HG03039 (cell line): ENCODE results near the gene HMGB4.

ENCODE experiments used
- ATAC-seq: cut with Tn5 transposase; IDR thresholded peaks from one replicate; pipeline ENCODE4 v1.9.1; 2021; ENCODE audit warnings: mild to moderate bottlenecking, moderate library complexity; ENCODE audit not compliant: unreplicated experiment

The HMGB4 gene

DNA sequence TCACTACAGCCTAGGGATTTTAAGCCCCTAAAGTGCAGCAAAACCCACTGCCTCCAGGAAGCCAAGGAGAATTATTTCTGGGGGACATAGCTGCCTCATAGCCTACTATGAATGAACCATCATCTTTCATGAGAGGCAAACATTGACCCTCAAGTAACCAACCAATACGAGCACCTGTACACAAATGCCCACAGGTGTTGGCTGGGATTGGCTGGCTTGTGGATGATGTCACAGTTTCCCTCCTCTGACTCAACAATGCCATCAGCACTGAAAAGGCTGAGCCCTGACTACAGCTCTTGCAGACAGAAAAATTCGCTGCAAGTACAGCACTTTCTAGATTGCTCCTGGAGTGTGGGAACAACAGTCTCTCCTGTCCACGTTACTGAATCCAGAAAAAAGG, at the start of gene HMGB4:
TSS of gene HMGB4 (plus strand) at position 301 of the 400 bp plus-strand sequence. CDS start 113 bp downstream, outside the sequence.
- ATAC-seq: no peak

DNA sequence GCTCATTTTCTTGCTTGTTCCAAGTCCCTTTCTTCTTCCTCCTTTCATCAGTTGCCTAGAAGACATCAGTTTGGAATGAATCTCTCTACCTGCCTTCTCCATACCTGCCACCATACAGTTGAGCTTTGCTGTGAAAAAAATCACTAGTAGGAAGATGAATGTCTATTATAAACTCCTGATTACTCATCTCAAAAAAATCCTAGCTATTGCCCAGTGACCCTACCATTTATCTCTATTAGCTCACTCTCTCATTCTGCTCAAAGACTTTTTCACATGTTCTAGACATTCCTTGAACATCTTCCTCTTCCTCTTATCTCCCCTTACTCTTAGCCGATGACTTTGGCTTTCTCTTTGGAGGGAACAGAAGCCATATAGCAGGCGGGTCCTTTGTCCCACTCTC, 49.7 kb upstream of the HMGB4 start:
- ATAC-seq: no peak

GRCh38 chr1:33815061-33815460, 48.8 kb upstream of the HMGB4 start:
- ATAC-seq: no peak

- no peak for ATAC-seq
These were observed 45.8 kb upstream of the HMGB4 start for GRCh38 chr1:33818071-33818470.

DNA sequence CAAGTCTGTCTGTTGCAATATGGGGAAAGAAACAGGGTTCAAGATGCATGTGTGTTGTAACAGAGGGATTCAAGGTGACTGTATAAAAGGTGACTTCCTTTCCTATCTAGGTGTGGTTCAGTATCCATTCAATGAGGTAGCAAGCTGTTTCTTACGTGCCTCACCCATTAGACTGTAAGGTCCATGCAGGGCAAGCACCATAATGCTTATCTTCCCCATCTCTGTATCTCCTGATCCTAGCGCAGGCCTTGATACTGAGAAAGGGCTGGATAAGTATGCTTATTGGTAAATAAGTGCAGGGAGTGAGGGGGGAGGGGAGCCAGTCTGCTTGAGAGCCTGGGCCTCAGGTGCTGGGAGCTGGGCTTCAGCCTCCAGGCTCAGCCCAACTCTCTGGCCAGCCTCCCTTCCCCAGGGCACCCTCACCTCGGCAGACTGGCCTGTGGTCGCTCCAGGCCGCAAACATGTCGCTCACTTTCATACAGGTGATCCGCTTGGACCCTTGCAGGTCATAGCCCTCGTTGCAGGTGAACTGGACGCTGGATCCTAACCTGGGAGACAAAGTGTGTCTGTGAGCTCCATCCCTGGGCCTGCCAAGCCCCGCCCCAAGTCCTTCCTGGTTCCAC, 44.5 kb upstream of the HMGB4 start:
- ATAC-seq: no peak

DNA sequence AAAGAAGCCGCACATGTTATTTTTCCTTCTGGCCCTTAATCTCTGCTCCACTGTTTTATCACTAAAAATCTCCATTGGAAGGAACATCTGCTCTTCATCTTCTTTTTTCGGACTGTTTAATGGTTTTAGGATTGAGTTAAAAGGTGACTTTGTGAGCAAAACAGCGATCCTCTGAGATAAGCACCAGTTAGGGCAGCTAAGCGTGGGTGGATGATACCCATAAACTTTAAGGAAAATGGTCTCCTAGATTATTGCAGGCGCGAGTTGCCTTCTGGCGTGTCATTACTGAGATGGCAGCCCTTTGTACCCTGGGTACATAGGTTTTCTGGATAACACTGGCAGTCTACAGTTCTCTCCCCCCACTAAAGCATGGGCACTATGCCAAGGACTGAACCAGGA, 44.0 kb upstream of the HMGB4 start:
- no peak for ATAC-seq

DNA sequence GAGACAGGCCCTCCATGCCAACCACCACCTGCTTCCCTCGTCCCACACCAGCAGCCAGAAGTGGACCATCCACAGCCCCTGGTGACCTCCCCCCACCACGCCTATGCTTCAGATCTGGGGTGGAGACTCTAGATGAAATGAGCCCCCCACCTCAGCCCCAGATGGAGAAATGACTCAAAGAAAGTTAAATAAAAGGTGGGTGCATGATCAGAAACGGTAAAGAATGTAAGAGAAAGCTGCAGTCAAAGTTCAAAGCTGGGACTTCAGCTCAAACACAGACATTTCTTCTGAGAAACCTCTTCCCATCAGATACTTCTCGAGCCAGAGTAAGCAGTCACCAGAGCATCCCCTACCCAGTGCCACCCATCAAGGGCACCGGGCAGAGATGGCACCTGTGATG, 43.1 kb upstream of the HMGB4 start:
- no peak for ATAC-seq

DNA sequence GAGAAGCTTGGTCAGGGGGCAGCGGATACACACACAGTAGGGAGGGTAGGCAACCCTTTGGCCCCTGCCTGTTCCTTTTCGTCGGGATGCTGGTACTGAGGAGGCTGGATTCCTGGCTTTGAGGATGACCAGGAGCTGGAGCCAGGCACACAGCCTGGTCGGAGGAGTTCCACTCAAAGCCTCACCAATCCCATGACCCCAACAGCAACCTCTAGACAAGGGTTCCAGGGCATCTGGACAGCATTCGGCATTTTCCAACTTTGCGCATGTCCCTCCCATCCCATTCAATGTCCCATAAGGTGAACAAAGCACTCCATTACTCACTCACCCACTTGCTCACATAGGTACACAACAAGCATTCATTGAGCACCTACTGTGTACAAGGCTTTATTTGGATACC, 42.6 kb upstream of the HMGB4 start:
- no peak for ATAC-seq

DNA sequence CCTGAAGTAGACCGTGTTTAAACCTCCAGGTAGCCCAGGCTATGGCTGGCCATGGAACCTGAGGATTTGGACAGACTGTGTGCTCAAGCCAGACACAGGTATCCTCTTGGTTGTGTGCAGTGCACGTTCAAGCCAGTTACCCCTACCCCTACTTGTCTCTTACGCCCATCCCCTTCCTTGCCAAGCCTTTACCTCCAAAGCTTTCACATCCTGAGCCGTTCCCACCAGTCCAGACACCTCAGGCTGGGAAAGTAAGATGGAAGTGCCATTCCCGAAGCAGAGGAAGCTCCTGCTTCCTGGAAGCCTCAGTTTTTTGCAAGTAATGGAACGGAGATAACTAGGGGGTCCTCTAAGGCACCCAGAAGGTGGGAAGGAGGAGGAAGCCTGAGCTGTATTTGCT, 41.5 kb upstream of the HMGB4 start:
- ATAC-seq: no peak

GRCh38 chr1:33823401-33823800, 40.5 kb upstream of the HMGB4 start:
- no peak for ATAC-seq

GRCh38 chr1:33823830-33824229, 40.0 kb upstream of the HMGB4 start:
- ATAC-seq: no peak

DNA sequence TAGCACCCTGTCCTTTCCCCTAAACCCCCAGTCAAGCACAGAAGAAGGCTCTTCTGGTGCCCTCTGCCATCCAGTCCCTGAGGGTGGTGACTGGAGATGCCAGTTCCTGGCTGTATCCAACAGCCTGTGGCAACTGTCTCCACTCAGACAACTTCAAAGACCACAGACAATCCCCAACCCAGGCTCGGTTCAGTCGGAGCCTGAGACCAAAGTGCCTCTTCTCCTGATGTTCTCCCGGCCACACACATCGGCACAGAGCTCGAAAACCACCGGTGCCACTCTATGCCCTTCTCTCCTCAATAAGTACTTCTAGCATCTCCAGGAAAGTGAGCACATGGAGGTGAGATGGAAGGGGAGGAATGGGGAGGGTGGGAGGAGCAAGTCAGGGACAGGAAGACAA, 39.6 kb upstream of the HMGB4 start:
- no peak for ATAC-seq

DNA sequence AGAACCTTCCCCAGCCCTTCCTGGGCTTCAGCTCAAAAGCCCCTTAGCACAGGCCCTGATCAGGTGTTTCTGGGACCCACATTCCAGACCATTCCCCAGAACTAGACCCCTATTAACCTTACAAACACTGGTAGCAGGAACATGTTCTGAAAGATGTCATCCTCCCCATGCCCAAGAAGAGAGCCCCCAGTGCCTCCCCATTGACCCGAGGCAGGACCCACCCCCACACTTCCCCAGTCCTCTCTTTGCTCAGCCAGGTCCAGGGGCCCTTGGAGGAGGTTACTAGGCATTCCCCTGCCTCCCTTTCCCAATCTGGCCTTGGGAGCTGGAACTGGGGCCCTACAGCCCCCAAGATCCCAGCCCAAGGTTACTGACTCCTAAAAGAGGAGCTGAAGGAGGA, 38.9 kb upstream of the HMGB4 start:
- no peak for ATAC-seq

DNA sequence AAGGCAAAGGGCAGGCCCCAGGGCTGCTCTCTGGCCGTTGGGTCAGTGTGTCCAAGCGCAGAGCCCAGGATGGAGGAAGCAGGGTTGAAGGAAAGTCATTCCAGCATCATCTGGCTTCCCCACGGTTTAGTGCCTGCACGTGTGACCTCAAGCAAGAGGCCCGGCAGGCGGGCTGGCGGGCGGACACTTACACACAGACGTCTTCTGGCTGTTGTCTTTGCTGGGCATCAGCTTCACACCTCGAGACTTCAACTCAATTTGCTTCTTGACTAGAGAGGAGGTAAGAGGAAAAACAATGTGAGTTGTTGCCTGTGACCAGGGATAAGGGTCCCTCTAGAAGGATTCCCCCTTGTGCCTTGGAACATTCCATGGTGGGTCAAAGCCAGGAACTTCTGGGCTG, 38.4 kb upstream of the HMGB4 start:
- ATAC-seq: no peak

DNA sequence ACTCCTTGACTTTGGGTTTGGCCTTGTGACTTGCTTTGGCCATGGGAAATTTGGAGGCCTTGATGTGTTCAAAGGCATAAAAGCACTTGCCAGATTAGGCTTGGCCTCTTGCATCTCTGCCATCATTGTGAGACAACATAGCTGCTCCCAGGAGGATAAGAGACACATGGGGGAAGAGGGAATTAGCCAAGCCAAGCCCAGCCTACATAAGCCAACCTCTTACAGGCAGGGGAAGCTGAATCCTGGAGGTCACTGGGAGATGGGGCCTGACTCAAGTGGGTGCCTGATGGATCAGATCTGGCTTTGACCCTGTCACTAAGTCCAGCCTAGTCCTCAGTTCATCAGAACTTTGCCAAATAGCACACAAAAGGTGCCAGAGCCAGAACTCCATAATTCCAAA, 37.6 kb upstream of the HMGB4 start:
- no peak for ATAC-seq

- ATAC-seq: no peak
These were observed 37.2 kb upstream of the HMGB4 start for GRCh38 chr1:33826711-33827110.

GRCh38 chr1:33828059-33828458, 35.8 kb upstream of the HMGB4 start:
- no peak for ATAC-seq

- no peak for ATAC-seq
These were observed 35.2 kb upstream of the HMGB4 start for GRCh38 chr1:33828654-33829053.

GRCh38 chr1:33836911-33837310, 27.0 kb upstream of the HMGB4 start:
- no peak for ATAC-seq

DNA sequence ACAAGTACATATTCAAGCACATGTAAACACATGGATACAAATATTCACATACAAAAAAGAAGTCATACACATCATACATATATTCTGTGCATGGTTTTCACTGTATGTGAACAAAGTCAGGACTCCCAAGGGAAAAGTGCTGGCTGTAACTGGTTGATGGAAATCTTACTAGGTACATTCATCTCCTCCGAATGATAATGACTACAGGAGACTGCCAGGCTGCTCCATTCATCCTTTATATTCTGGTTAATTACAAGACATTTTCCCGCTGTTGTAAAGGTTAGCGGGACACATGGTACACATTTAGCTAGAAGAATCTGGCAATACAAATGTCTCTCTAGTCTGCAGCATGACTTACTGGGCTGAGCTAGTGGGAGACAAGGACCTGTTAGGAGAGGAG, 26.2 kb upstream of the HMGB4 start:
- no peak for ATAC-seq

DNA sequence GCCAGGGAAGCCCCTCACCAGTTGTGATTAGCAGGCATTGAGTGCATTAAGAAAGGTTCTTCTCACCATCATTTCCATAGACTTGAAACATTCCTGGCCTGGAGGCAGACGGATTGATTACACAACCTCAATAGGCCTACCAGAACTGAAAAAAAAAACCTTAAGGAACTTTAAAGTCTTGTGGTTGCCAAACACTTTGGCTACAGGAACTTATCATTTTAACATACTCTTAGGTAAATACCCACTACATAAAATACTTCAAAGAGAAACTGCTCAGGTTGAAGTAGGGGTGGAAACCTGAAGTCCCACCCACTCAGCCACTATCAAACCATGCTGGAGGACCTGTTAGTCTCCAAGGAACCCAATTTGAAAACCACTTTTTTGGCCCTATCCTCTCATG, 22.4 kb upstream of the HMGB4 start:
- no peak for ATAC-seq

DNA sequence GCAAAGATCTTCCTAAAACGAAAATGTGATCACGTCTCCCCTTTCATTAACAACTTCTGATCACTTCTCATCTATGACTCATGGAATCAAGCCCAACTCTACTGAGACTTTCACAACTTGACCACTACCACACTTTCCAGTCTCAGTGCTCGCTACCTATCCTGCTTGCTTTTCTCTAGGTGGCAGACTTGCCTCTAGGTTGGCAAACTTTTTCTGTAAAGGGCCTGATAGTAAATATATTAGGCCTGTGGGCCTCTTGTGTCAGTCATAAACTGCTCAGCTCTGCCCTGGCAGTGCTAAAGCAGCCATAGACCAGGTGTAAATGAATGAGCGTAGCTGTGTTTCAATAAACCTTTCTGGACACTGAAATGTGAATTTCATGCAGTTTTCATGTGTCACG, 21.5 kb upstream of the HMGB4 start:
- ATAC-seq: no peak

DNA sequence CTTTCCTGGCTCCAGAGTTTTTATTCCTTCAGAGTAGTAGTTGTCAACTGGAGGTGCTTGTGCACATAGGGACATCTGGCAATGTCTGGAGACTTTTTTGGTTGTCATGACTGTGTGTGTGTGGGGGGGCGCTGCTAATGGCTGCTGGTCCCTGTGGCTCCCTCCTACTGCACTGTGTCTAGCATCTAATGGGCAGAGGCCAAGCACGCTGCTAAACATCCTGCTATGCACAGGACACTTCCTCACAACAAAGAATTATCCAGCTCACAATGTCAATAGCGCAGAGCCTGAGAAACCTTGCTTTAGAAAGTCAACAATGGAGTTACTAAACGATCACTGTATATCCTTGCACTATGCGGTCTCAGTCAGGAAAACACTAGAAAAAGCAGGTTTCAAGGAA, 19.7 kb upstream of the HMGB4 start:
- no peak for ATAC-seq

DNA sequence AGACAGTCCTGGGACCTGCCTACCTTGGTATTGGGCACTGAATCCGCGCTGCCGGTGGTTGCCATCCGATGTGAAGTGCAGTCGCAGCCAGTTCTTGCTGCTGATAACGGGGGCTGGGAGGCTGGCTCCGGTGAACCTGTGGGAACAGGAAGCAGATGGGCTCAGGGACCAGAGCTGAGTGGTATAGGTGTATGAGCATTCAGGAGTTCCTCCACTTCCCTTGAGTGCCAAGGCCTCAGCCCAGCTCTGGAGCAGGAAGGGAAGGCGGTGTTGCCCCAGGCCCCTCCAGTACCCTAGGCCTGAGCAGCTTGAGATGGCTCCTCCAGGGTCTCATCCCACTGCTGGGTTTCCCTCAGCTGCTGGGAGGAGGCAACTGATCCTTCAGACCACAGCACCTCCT, 17.0 kb upstream of the HMGB4 start:
- ATAC-seq: no peak
